ENCODE measurements around the gene ST6GAL1.

Gene ST6GAL1

DNA sequence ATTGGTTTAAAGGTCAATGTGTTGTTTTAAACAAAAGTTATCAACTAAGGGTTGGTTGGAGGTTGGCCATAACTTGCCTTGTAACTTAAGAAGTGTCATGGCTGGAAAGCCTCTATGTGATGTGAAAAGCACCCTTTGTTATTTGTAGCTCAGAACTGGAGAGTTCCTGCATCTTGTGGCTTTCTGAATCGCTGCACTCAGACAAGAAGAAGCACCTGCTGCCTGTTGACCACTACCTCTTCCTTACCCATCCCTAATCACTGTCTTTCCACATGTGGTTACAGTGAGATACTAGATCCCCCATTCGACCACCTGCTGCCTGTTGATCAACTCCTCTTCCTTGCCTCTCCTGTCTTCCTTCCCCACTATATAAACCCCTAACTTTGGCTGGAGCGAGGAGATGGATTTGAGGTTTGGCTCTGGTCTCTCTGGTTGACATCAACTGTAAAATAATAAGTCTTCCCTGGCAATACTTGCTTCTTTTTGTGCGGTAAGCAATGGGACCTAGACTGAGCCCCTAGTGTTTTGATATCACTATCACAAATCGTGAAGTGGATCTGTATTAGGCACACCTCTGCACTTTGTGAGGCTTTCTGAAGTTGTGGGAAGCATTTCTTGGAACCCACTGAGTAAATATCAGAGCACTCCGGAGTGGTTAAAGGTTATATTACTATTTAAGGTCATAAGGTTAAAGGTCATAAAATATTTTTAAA, 195.1 kb downstream of the ST6GAL1 start:
- Histone ChIP-seq H3K9ac (ENCODE audit: low read depth, low read length) (no peak overlapping the region), H3K4me3 (ENCODE audit: low read depth in 1 of 2, low read length in 2 of 2) (no peak overlapping the region), H3K4me2 (ENCODE audit: insufficient read depth, low read length) (no peak overlapping the region)

More for the DNA sequence above, 195.1 kb downstream of the ST6GAL1 start:
- no peak overlapping the region for H2AFZ ChIP-seq (ENCODE audit: low read depth, low read length)
- no peak overlapping the region for H3K27ac ChIP-seq (ENCODE audit: low read length)
- no peaks in the 10 kb centered on the region for H3K79me2 ChIP-seq (ENCODE audit: insufficient read depth, low read length)
- ATAC-seq (ENCODE audit: insufficient read depth, low read depth) (no peak), DNase-seq (no peak)
- no peaks in the 10 kb centered on the region for H3K9me3 ChIP-seq (ENCODE audit: insufficient read depth, low read length, severe bottlenecking)
- no peaks in the 10 kb centered on the region for H3K36me3 ChIP-seq (ENCODE audit: insufficient read depth, low read length)
- H4K20me1 ChIP-seq (ENCODE audit: insufficient read depth, low read length): no peaks in the 10 kb centered on the region
- peaks cover 11% of the 10 kb centered on the region for H3K27me3 ChIP-seq (ENCODE audit: insufficient read depth, low read length, poor library complexity)
- TF ChIP-seq CTCF (IDR thresholded peaks at IDR 0.05; ENCODE audit: borderline replicate concordance, extremely low read depth, low read length, poor library complexity, severe bottlenecking) (no peak), EZH2 (IDR thresholded peaks at IDR 0.05; ENCODE audit: borderline replicate concordance, low read depth, low read length, severe bottlenecking) (no peak)
- no peaks in the 10 kb centered on the region for H3K4me1 ChIP-seq (ENCODE audit: insufficient read depth, low read length)

Data from DND-41 (cell line).